GM19351 (cell line): ENCODE data around the gene DYNC2I2.
"Not testable (repeated sequence)": the region's sequence is repeated elsewhere in the genome, so short reads cannot be mapped to it uniquely, and the experiment has no call there.

Experiments used
- ATAC-seq: cut with Tn5 transposase; IDR thresholded peaks from one replicate; pipeline ENCODE4 v1.9.1; 2021; ENCODE audit warnings: mild to moderate bottlenecking, moderate library complexity; ENCODE audit not compliant: unreplicated experiment

DYNC2I2 gene

GRCh38 chr9:128656416-128657343 is at the start of gene DYNC2I2:
TSS of gene DYNC2I2 (minus strand) at chr9:128656847. CDS start at chr9:128656726, 121 bp downstream.
- ATAC-seq: peak; percentile 59

GRCh38 chr9:128706045-128706444 is 49.4 kb upstream of the DYNC2I2 start:
- ATAC-seq: no peak

- no peak for ATAC-seq
Observed at GRCh38 chr9:128705051-128705965, 48.7 kb upstream of the DYNC2I2 start.

- ATAC-seq: no peak
Observed at GRCh38 chr9:128704356-128704670, 47.7 kb upstream of the DYNC2I2 start.

GRCh38 chr9:128703616-128704355 is 47.1 kb upstream of the DYNC2I2 start:
- ATAC-seq: no peak

GRCh38 chr9:128702949-128703615 is 46.4 kb upstream of the DYNC2I2 start:
- peak; percentile 32 for ATAC-seq

- ATAC-seq: peak; percentile 78
Observed at GRCh38 chr9:128702445-128702948, 45.9 kb upstream of the DYNC2I2 start, which contains the start of gene PKN3. TSS of gene PKN3 (plus strand) at chr9:128702503. CDS start at chr9:128702916, 413 bp downstream.

- no peak for ATAC-seq
Observed at GRCh38 chr9:128701227-128701854, 44.7 kb upstream of the DYNC2I2 start.

- ATAC-seq: not testable (repeated sequence)
Observed at GRCh38 chr9:128699096-128699795, 42.6 kb upstream of the DYNC2I2 start.

GRCh38 chr9:128696923-128697707 is 40.5 kb upstream of the DYNC2I2 start:
- ATAC-seq: no peak

GRCh38 chr9:128694344-128694743 is 37.7 kb upstream of the DYNC2I2 start:
- ATAC-seq: no peak

- not testable (repeated sequence) for ATAC-seq
Observed at GRCh38 chr9:128693738-128694137, 37.1 kb upstream of the DYNC2I2 start.

GRCh38 chr9:128690684-128691034 is 34.0 kb upstream of the DYNC2I2 start:
- ATAC-seq: no peak

- peak; percentile 8 for ATAC-seq
Observed at GRCh38 chr9:128689820-128690683, 33.4 kb upstream of the DYNC2I2 start.

- peak; percentile 14 for ATAC-seq
Observed at GRCh38 chr9:128689293-128689774, 32.7 kb upstream of the DYNC2I2 start.

GRCh38 chr9:128688501-128689292 is 32.0 kb upstream of the DYNC2I2 start, which contains the start of gene SET:
TSS of gene SET (plus strand) at chr9:128689222. CDS start at chr9:128689583, 361 bp downstream.
- peak; percentile 63 for ATAC-seq
